BLaER1 treated with 17β-estradiol and CSF1 and Interleukin-3, amounts not matched to agents 10 nM and 100 nM (cell line): ENCODE data around the gene STARD3.

Experiments
- H3K27ac ChIP-seq, 11 experiments: shearing (Covaris generic); formaldehyde crosslinking; 2 replicates each; pipeline ENCODE4 v1.8.1; 2022
- H3K27me3 ChIP-seq, 11 experiments: shearing (Covaris generic); formaldehyde crosslinking; 2 replicates each; pipeline ENCODE4 v1.8.1; 2022
- H3K36me3 ChIP-seq, 11 experiments: shearing (Covaris generic); formaldehyde crosslinking; 2 replicates each; pipeline ENCODE4 v1.8.1; 2022
- H3K4me1 ChIP-seq, 10 experiments: shearing (Covaris generic); formaldehyde crosslinking; 2 replicates each; pipeline ENCODE4 v1.8.1; 2022
- H3K4me2 ChIP-seq, 11 experiments: shearing (Covaris generic); formaldehyde crosslinking; 2 replicates each; pipeline ENCODE4 v1.8.1; 2022
- H3K4me3 ChIP-seq, 10 experiments: shearing (Covaris generic); formaldehyde crosslinking; 2 replicates each; pipeline ENCODE4 v1.8.1; 2022
- H3K9ac ChIP-seq, 11 experiments: shearing (Covaris generic); formaldehyde crosslinking; 2 replicates each; pipeline ENCODE4 v1.8.1; 2022
- H3K9me3 ChIP-seq, 11 experiments: shearing (Covaris generic); formaldehyde crosslinking; replicated peaks in 1 of 11; 2 replicates each; pipeline ENCODE4 v1.8.1; 2022
- H4K20me1 ChIP-seq, 11 experiments: shearing (Covaris generic); formaldehyde crosslinking; 2 replicates each; pipeline ENCODE4 v1.8.1; 2022
- Cebpa-rat ChIP-seq, 11 experiments: shearing (Covaris generic); IDR thresholded peaks; 2 replicates each; pipeline ENCODE4 v1.8.1; 2022

STARD3 gene

DNA sequence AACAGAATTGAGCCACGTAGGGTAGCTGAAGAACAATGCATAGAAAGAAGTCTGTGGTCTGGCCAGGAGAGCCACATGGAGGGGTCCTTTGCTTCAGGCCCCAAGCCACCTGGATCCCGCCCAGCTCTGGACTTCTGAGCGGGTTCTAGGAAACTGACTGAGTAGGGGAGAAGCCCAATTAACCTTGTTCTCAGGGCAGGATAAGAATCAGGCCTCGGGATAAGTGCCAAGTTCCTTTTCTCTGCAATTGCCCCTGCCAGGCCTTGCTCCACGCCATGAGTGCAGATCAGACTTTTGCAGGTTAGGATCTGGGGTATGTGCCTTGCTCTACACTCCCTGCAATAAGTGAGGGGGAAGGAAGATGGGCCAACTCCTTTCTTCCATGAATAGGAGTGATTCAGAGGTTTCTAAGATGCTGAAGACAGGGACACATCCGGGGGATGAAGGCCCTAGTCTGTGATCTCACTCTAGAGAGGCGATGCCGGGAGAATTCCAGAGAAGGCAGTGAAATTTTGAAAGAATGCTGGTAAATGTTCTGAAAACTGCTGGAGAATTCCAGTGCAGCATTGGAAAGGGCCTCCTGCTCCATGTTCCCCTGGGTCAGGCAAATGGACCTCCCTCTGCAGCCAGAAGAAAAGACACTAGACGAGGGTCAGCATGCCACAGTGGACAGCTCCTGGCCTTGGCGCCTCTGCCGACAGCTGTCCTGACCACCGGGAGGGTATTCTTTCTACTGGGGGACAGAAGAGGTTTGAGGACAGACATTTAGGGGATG, 35.0 kb upstream of the STARD3 start:
- no peak overlapping the region for H3K27ac ChIP-seq
- peaks cover 10 to 32% (median 22%) of the 10 kb centered on the region in 10 experiments; a peak in 19 of 20 replicates for H3K4me1 ChIP-seq
- H3K4me3 ChIP-seq: no peak overlapping the region
- no peak overlapping the region for H3K9ac ChIP-seq
- TF ChIP-seq Cebpa-rat (IDR thresholded peaks at IDR 0.05): no peak
- H3K4me2 ChIP-seq: no peak overlapping the region
- H4K20me1 ChIP-seq: peaks cover 0 to 93% (median 69%) of the 10 kb centered on the region in 11 experiments; a peak in 20 of 22 replicates
- peaks cover 100% of the 10 kb centered on the region in 11 experiments for H3K27me3 ChIP-seq
- no peaks in the 10 kb centered on the region for H3K9me3 ChIP-seq
- H3K36me3 ChIP-seq: no peaks in the 10 kb centered on the region

DNA sequence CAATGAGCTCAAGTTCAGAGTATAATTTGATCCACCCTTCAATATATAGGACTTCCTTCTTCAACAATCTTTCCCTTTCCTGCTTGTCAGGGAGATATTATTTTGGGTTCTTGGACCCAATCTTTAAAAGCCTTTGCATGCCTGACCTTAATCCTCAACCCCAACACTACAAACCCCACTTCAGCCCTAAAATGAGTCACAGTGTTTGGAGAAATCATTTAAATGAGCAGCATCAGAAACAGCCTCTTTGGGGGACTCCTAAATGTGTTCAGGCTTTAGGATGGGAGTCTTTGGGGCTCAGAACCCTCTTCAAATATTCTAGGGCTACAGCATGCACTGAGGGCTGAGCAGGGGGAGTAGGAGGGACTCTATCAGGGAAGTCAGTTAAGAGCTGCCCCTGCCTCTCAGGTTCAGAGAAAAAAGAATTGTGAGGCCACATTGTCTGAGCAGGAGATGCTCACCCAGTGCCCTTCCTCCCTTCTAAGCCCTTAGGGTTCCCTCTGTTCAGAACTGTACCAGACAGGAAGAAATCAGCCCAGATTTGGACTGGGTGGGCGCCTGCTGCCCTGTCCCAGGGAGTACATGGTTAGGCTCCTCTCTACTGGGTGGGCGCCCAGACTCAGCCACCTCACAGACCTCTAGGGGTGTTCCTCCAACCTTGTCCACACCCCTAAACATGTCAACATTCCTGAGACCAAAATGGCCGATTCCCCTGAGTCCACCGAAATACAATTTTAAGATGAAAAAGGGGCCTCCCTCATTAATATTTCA, 34.2 kb upstream of the STARD3 start:
- Histone ChIP-seq H3K9me3 (no peaks in the 10 kb centered on the region), H3K4me3 (no peak overlapping the region), H3K36me3 (no peaks in the 10 kb centered on the region), H3K4me1 (peaks cover 10 to 32% (median 22%) of the 10 kb centered on the region in 10 experiments; a peak in 19 of 20 replicates), H3K9ac (no peak overlapping the region), H3K27me3 (peaks cover 100% of the 10 kb centered on the region in 11 experiments), H4K20me1 (peaks cover 0 to 91% (median 68%) of the 10 kb centered on the region in 11 experiments; a peak in 20 of 22 replicates), H3K4me2 (no peak overlapping the region), H3K27ac (no peak overlapping the region)
- no peak for TF ChIP-seq Cebpa-rat (IDR thresholded peaks at IDR 0.05)

DNA sequence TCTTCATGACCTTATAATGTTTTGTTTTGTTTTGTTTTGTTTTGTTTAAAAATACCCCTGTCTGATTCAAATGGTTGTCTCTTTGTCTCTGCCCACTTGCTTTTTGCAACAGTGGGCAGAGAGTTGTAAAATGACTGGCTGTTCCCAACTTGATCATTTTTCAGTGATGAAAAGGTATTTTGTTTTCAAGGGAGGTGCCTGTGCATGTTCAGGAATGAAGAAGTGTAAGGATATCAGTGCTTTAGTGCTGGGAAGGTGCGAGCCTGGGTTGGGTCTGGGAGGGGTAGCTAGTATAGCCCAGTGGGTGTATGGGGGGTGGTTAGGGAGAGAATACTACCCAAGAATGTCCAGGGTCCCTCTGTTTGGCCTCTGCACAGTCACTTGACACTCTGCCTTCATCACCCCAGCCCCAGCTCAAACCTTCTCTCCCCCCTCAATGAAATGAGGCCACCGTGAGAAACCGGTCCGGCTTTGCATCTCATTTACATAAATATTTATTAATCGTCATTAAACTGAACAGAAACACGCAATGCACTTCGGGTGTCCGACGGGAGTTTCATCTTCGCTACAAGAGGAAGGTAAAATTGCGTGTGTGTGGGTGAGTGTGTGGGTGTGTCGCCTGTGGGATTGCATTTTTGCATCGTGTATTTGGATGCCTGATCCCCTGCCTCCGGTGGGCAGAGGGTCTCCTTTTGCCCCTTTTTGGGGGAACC, 33.5 kb upstream of the STARD3 start:
- H3K4me2 ChIP-seq: no peak overlapping the region
- no peak overlapping the region for H3K9ac ChIP-seq
- peaks cover 10 to 32% (median 22%) of the 10 kb centered on the region in 10 experiments; a peak in 19 of 20 replicates for H3K4me1 ChIP-seq
- no peaks in the 10 kb centered on the region for H3K9me3 ChIP-seq
- no peak for TF ChIP-seq Cebpa-rat (IDR thresholded peaks at IDR 0.05)
- no peak overlapping the region for H3K4me3 ChIP-seq
- no peak overlapping the region for H3K27ac ChIP-seq
- no peaks in the 10 kb centered on the region for H3K36me3 ChIP-seq
- peaks cover 100% of the 10 kb centered on the region in 11 experiments for H3K27me3 ChIP-seq
- peaks cover 0 to 83% (median 61%) of the 10 kb centered on the region in 11 experiments; a peak in 20 of 22 replicates for H4K20me1 ChIP-seq

DNA sequence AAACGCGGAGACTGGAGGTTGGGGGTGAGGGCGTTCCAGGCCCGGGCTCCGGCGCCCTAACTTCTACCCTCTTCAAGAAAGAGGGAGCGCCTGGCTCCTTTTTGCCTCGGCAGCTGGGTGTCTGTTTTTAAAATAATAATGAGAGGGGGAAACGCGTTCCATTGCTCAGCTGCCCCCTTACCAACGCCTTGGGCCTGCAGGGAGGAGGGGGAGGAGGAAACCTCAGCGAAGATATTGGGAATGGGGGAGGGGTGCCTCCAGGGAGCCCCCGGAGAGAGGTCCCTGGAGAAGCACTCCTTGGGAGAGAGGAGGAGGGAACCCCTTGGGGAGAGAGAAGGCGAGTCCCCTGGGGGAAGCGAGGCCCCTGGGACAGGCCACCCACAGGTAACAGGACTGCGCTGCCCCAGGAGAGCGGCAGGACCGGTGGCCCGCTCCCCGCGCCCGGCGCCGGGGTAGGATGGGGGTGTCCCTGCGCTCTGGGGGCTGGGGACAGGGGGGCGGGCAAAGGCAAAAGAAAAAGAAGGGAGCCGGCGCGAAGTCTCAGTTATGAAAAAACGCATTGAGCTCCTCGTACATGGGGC, 31.9 kb upstream of the STARD3 start:
- H3K4me3 ChIP-seq: 0 out of 20 replicates have a peak overlapping the region, but pooled peaks of 1 of the 10 experiments have one; percentile 34
- H3K36me3 ChIP-seq: no peaks in the 10 kb centered on the region

DNA sequence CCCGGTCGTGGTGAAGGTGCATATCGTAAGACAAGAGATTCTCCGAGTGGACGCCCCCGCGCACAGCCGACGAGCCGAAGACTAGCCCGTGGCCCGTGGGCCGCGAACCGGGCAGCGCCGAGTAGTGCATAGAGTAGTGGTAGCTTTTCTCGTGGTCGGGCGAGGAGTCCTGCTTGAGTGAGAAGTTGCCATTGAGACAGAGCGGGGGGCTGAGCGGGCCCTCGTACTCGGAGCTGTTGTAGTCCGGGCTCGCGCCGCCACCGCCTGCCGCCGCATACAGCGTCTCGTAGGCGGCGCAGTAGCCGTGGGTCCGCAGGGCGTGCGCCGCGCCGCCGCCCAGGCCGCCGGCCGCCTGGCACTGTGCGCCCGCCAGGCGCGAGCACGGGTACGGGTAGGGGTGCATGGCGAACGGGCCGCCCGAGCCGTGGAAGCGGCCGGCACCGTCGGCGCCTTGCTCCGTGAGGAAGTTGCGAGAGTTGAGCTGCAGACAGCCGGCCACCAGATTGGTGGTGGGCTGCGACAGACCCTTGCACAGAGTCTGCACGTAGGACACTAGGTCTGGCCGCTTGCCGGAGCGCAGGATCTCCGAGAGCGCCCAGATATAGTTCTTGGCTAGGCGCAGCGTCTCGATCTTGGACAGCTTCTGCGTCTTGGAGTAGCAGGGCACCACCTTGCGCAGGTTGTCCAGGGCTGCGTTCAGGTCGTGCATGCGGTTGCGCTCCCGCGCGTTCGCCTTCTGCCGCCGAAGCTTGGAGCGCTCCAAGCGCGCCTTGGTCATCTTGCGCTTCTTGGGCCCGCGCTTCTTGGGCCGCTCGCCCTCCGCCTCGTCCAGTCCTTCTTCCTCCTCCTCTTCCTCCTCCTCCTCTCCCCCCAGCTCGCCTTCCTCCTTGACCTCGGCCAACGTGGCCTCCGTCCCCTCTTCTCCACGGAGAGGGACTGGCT, 31.2 kb upstream of the STARD3 start:
- no peak overlapping the region for H3K9ac ChIP-seq
- H3K9me3 ChIP-seq: no peaks in the 10 kb centered on the region
- peaks cover 0 to 62% (median 38%) of the 10 kb centered on the region in 11 experiments; a peak in 19 of 22 replicates for H4K20me1 ChIP-seq
- H3K4me1 ChIP-seq: peaks cover 0 to 18% (median 10%) of the 10 kb centered on the region in 10 experiments; a peak in 11 of 20 replicates
- H3K4me2 ChIP-seq: peak overlapping the region; percentile 0 to 62 (median 33); a peak in 15 of 22 replicates
- no peak overlapping the region for H3K27ac ChIP-seq
- H3K4me3 ChIP-seq: peak overlapping the region in 3 of 10 experiments; percentile 30 to 38 (median 34); a peak in 6 of 20 replicates
- peaks cover 91 to 100% (median 93%) of the 10 kb centered on the region in 11 experiments for H3K27me3 ChIP-seq
- TF ChIP-seq Cebpa-rat (IDR thresholded peaks at IDR 0.05): no peak
- no peaks in the 10 kb centered on the region for H3K36me3 ChIP-seq

More for the DNA sequence above, 31.9 kb upstream of the STARD3 start:
- H3K4me1 ChIP-seq: peaks cover 0 to 21% (median 10%) of the 10 kb centered on the region in 10 experiments; a peak in 12 of 20 replicates
- peak overlapping the region in 8 of 11 experiments; percentile 15 to 59 (median 34); a peak in 8 of 22 replicates for H3K4me2 ChIP-seq
- peaks cover 99 to 100% (median 100%) of the 10 kb centered on the region in 11 experiments for H3K27me3 ChIP-seq
- H4K20me1 ChIP-seq: peaks cover 0 to 70% (median 46%) of the 10 kb centered on the region in 11 experiments; a peak in 19 of 22 replicates
- H3K9me3 ChIP-seq: no peaks in the 10 kb centered on the region
- TF ChIP-seq Cebpa-rat (IDR thresholded peaks at IDR 0.05): no peak
- H3K9ac ChIP-seq: no peak overlapping the region
- no peak overlapping the region for H3K27ac ChIP-seq

DNA sequence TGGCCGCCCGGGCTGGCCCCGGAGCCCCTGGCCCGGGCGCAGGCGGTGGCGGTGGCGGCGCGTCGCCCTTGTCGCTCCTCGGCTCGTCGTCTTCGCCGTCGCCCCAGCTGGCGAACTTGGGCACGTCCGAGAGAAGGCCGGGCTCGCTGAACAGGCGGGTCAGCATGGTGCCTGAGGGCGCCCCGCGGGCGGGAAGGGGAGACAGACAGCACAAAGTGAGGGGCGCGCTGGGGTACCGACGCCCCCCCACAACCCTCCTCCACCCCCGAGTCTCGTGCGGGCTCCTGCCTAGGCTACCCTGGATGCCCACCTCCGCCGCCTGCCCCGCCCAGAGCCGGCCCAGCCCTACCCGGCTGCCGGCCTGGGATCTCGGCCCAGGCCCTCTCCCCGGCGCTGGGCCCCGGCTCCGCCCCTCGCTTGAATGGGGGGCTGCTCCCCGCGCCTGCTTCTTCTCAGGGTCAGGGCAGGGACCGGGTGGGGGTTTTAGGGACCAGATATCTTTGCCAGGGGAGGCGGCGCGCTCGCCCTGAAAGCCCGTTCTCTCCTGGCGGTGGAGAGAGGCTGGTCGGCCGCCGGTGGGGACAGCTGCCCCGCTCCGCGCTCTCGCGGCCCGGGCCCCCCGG, 30.4 kb upstream of the STARD3 start:
- Histone ChIP-seq H4K20me1 (peaks cover 0 to 54% (median 30%) of the 10 kb centered on the region in 11 experiments; a peak in 19 of 22 replicates), H3K4me3 (peak overlapping the region in 4 of 10 experiments; percentile 10 to 38 (median 32); a peak in 7 of 20 replicates), H3K27ac (no peak overlapping the region), H3K27me3 (peaks cover 83 to 99% (median 85%) of the 10 kb centered on the region in 11 experiments), H3K36me3 (no peaks in the 10 kb centered on the region), H3K4me1 (peaks cover 0 to 18% (median 10%) of the 10 kb centered on the region in 10 experiments; a peak in 11 of 20 replicates), H3K9ac (no peak overlapping the region), H3K4me2 (peak overlapping the region in 7 of 11 experiments; percentile 26 to 62 (median 54); a peak in 12 of 22 replicates), H3K9me3 (no peaks in the 10 kb centered on the region)
- no peak for TF ChIP-seq Cebpa-rat (IDR thresholded peaks at IDR 0.05)
